Measurements from ENCODE around the gene NDUFV1. TPM values are rescaled to one million over a fixed set of nuclear protein-coding genes. Genes with fewer than 3 reads are reported as not detected.

Gene NDUFV1
- polyA plus RNA-seq, 6 donors from 2014 or later, result 110 to 165 (median 124) TPM

- Mint-ChIP-seq H3K27ac (peak overlapping the region in 2 of 6 donors; percentile 62 to 73), H3K36me3 (no peaks in the 10 kb centered on the region), H3K9me3 (no peaks in the 10 kb centered on the region), H3K27me3 (no peaks in the 10 kb centered on the region), H3K4me3 (peak overlapping the region in 2 of 8 donors; percentile 15 to 40), H3K4me1 (peaks cover 27 to 36% (median 28%) of the 10 kb centered on the region in 3 donors)
- ATAC-seq (ENCODE audit: low read depth in 2 of 2) (no peak), DNase-seq (no peak)
These were observed 21.3 kb downstream of the NDUFV1 start for GRCh38 chr11:67627812-67628624.

- no peak for ATAC-seq (ENCODE audit: low read depth in 2 of 2)
- H3K4me1 Mint-ChIP-seq, result peaks cover 27 to 42% (median 28%) of the 10 kb centered on the region in 3 donors
- no peaks in the 10 kb centered on the region for H3K36me3 Mint-ChIP-seq
- H3K27ac Mint-ChIP-seq, result peak overlapping the region; percentile 28 to 94 (median 88)
- H3K27me3 Mint-ChIP-seq, result no peaks in the 10 kb centered on the region
- peak overlapping the region; percentile 49 to 89 (median 83) for H3K4me3 Mint-ChIP-seq
- no peak for DNase-seq
- H3K9me3 Mint-ChIP-seq, result no peaks in the 10 kb centered on the region
These were observed 22.1 kb downstream of the NDUFV1 start for GRCh38 chr11:67628710-67629385.

DNA sequence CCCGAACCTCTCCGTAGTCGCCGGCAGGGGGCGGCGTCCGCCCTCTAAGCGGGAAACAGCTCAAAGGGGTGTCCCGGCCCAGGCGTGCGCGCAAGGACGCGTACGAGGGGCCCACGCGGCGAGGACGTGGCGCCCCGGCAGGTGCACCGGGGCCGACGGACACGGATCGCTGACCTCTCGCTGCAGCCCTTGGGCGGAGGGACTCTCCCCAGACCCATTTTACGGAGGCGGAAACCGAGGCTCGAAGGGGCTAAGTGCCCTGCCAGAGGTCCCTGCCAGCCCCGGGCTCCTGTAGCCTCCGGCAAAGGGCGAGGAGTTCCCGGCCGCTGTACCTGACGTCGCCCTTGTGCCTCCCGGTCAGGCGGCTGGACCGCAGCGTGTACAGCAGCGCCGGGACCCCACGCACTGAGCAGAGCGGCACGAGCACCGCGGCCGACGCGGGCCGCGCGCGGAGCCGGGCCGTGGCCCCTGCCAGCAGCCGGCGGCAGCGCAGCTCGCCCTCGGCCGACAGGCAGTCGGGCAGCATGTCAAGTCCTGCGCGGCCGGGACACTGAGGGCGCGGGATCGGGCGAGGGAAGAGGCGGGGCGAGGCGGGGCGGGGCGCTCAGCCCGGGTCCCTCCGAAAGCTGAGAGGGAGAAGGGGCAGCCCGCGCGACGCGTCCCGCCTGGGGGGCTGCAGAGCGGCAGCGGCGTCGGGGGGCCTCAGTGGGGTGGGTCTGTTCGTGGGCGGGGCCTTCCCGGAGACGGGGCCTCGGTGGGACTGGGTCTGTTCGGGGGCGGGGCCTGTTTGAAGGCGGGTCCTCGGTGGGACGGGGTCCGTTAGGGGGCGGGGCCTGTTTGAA is 22.9 kb downstream of the NDUFV1 start, which contains the start of gene NUDT8:
Gene NUDT8, minus strand, starts transcription at position 552 of the 842 bp plus-strand sequence. Its CDS starts 26 bp downstream, at position 526.
- Mint-ChIP-seq H3K27ac (peak within 1 kb of the TSS; percentile 92 to 98 (median 96)), H3K4me1 (peaks cover 27 to 42% (median 28%) of the 10 kb centered on the region in 3 donors), H3K27me3 (no peaks in the 10 kb centered on the region), H3K9me3 (no peaks in the 10 kb centered on the region), H3K36me3 (no peaks in the 10 kb centered on the region), H3K4me3 (peak within 1 kb of the TSS; percentile 77 to 94 (median 90))
- ATAC-seq (ENCODE audit: low read depth in 2 of 2) (peak; percentile 69 to 73), DNase-seq (peak; percentile 92)

GRCh38 chr11:67630228-67630942 is 23.6 kb downstream of the NDUFV1 start:
- no peaks in the 10 kb centered on the region for H3K36me3 Mint-ChIP-seq
- ATAC-seq (ENCODE audit: low read depth in 2 of 2), result peak; percentile 57 to 60

DNA sequence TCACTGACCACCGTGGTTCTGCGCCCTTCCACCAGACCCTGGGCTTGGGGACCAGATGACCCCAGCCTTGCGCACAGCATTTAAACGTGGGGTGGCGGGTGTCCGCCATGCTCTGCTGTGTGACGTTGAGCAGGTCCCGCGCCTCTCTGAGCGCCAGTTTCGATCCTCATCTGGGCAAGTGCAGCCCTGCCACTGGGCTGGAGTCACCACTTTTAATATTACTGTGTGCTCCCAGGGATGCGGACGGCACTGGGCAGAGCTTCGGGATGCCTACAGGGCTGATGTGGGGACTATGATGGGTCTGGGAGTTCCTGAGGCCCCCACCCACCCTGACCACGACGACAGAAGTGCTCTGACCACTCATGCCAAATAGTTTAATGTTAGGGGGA is 24.2 kb downstream of the NDUFV1 start:
- no peaks in the 10 kb centered on the region for H3K27me3 Mint-ChIP-seq
- DNase-seq, result no peak
- ATAC-seq (ENCODE audit: low read depth in 2 of 2), result no peak
- peak overlapping the region; percentile 77 to 94 (median 88) for H3K4me3 Mint-ChIP-seq
- H3K27ac Mint-ChIP-seq, result peak overlapping the region in 5 of 6 donors; percentile 75 to 97 (median 95)
- H3K9me3 Mint-ChIP-seq, result no peaks in the 10 kb centered on the region
- H3K36me3 Mint-ChIP-seq, result no peaks in the 10 kb centered on the region
- peaks cover 22 to 35% (median 23%) of the 10 kb centered on the region in 3 donors for H3K4me1 Mint-ChIP-seq

More at GRCh38 chr11:67630228-67630942, 23.6 kb downstream of the NDUFV1 start:
- Mint-ChIP-seq H3K4me3 (peak overlapping the region; percentile 77 to 94 (median 90)), H3K27ac (peak overlapping the region; percentile 92 to 98 (median 96)), H3K9me3 (no peaks in the 10 kb centered on the region), H3K4me1 (peaks cover 24 to 38% (median 24%) of the 10 kb centered on the region in 3 donors), H3K27me3 (no peaks in the 10 kb centered on the region)
- DNase-seq, result peak; percentile 86

GRCh38 chr11:67631411-67631810 is 24.7 kb downstream of the NDUFV1 start:
- no peaks in the 10 kb centered on the region for H3K27me3 Mint-ChIP-seq
- H3K36me3 Mint-ChIP-seq, result no peaks in the 10 kb centered on the region
- peak overlapping the region; percentile 41 to 93 (median 87) for H3K4me3 Mint-ChIP-seq
- peak overlapping the region in 2 of 6 donors; percentile 92 to 96 for H3K27ac Mint-ChIP-seq
- DNase-seq, result no peak
- ATAC-seq (ENCODE audit: low read depth in 2 of 2), result no peak
- H3K9me3 Mint-ChIP-seq, result no peaks in the 10 kb centered on the region
- H3K4me1 Mint-ChIP-seq, result peaks cover 22 to 35% (median 23%) of the 10 kb centered on the region in 3 donors

GRCh38 chr11:67631853-67632174 is 25.1 kb downstream of the NDUFV1 start:
- Mint-ChIP-seq H3K4me3 (peak overlapping the region in 7 of 8 donors; percentile 53 to 76 (median 56)), H3K27ac (peak overlapping the region in 2 of 6 donors; percentile 26 to 72), H3K27me3 (no peaks in the 10 kb centered on the region), H3K4me1 (peaks cover 23 to 32% (median 24%) of the 10 kb centered on the region in 3 donors), H3K36me3 (no peaks in the 10 kb centered on the region), H3K9me3 (no peaks in the 10 kb centered on the region)
- ATAC-seq (ENCODE audit: low read depth in 2 of 2) (no peak), DNase-seq (no peak)

GRCh38 chr11:67632175-67632981 is 25.6 kb downstream of the NDUFV1 start:
- DNase-seq (no peak), ATAC-seq (ENCODE audit: low read depth in 2 of 2) (no peak)
- Mint-ChIP-seq H3K27ac (no peak overlapping the region), H3K4me3 (peak overlapping the region in 7 of 8 donors; percentile 47 to 76 (median 56)), H3K4me1 (peaks cover 20 to 31% (median 27%) of the 10 kb centered on the region in 3 donors), H3K36me3 (no peaks in the 10 kb centered on the region), H3K9me3 (no peaks in the 10 kb centered on the region), H3K27me3 (no peaks in the 10 kb centered on the region)

- H3K36me3 Mint-ChIP-seq, result no peaks in the 10 kb centered on the region
- no peaks in the 10 kb centered on the region for H3K9me3 Mint-ChIP-seq
- H3K4me1 Mint-ChIP-seq, result peaks cover 14 to 32% (median 27%) of the 10 kb centered on the region in 3 donors
- H3K4me3 Mint-ChIP-seq, result peak overlapping the region in 3 of 8 donors; percentile 57 to 76 (median 61)
- H3K27ac Mint-ChIP-seq, result peak overlapping the region in 2 of 6 donors; percentile 16 to 24
- DNase-seq, result no peak
- ATAC-seq (ENCODE audit: low read depth in 2 of 2), result no peak
- no peaks in the 10 kb centered on the region for H3K27me3 Mint-ChIP-seq
These were observed 26.4 kb downstream of the NDUFV1 start for GRCh38 chr11:67632982-67633755.

GRCh38 chr11:67633758-67634365 is 27.1 kb downstream of the NDUFV1 start:
- Mint-ChIP-seq H3K4me3 (peak overlapping the region in 1 of 8 donors; percentile 61), H3K4me1 (peaks cover 18 to 28% (median 28%) of the 10 kb centered on the region in 3 donors), H3K27ac (peak overlapping the region in 1 of 6 donors; percentile 24), H3K27me3 (no peaks in the 10 kb centered on the region), H3K9me3 (no peaks in the 10 kb centered on the region), H3K36me3 (no peaks in the 10 kb centered on the region)
- ATAC-seq (ENCODE audit: low read depth in 2 of 2), result no peak
- no peak for DNase-seq

All from naive B cell (primary cell).